Sigmoid colon (tissue), 4 donors: Measurements from ENCODE around the gene NAB2.

Source experiments
- CTCF ChIP-seq, 4 experiments: fragments of 450-650 bp in 3 of 4; fragments of 200-600 bp in 1 of 4; IDR thresholded peaks; one replicate each; pipeline ENCODE4 v1.5.1; 2016 to 2019; ENCODE audit warnings: antibody characterized with exemption in 4 of 4, mild to moderate bottlenecking in 3 of 4, moderate library complexity in 2 of 4
- EP300 ChIP-seq, 4 donors: sonication (generic); formaldehyde crosslinking; IDR thresholded peaks; one replicate each; pipeline ENCODE4 v1.6.1; 2017; ENCODE audit warnings: antibody characterized with exemption in 4 of 4
- POLR2A ChIP-seq, 2 donors: fragments of 450-650 bp; IDR thresholded peaks; one replicate each; pipeline ENCODE4 v1.6.1; 2016; ENCODE audit warnings: antibody characterized with exemption in 2 of 2, mild to moderate bottlenecking in 2 of 2, moderate library complexity in 2 of 2

- no peak for TF ChIP-seq CTCF (IDR thresholded peaks at IDR 0.05)
- no peak for TF ChIP-seq POLR2A (IDR thresholded peaks at IDR 0.05)
- TF ChIP-seq EP300 (IDR thresholded peaks at IDR 0.05): no peak
Measured at GRCh38 chr12:57042695-57043094, 46.2 kb upstream of the NAB2 start.
